Measurements from ENCODE around the gene MRPL48.

MRPL48 gene

GRCh38 chr11:73894725-73895335 lies 107.2 kb downstream of the MRPL48 start:
- no peak for FAIRE-seq

- no peak for FAIRE-seq
These were observed 114.6 kb downstream of the MRPL48 start for GRCh38 chr11:73902303-73902702.

GRCh38 chr11:73907191-73907590 lies 119.5 kb downstream of the MRPL48 start:
- no peak for FAIRE-seq

- no peak for FAIRE-seq
These were observed 124.4 kb downstream of the MRPL48 start for GRCh38 chr11:73912026-73912425.

GRCh38 chr11:73913472-73913871 lies 125.8 kb downstream of the MRPL48 start:
- FAIRE-seq: no peak

- FAIRE-seq: no peak
These were observed 126.6 kb downstream of the MRPL48 start for GRCh38 chr11:73914284-73914683.

Measured in G401.6 (cell line).